K562 (cell line): Measurements from ENCODE around the gene ANKH. TPM values are rescaled to one million over a fixed set of nuclear protein-coding genes. Genes with fewer than 3 reads are reported as not detected.

Experiments
- ATAC-seq: fragments of 200-7000 bp; cut with Tn5 transposase; 3 replicates; pipeline ENCODE4 v1.9.1; 2020; ENCODE audit warnings: moderate library complexity
- BruUV-seq: library from RNA; stranded (reverse); fragments of 400-500 nt; replicated peaks from 2 replicates; lab custom pipeline; 2021; lab: Mats Ljungman, UMichigan
- CTCF ChIA-PET: fragments of 300-600 bp; formaldehyde crosslinking; extraction: SDS; loops from one replicate; lab custom pipeline; 2021; ENCODE audit warnings: low intra/inter-chr PET ratio; lab: Yijun Ruan, JAX
- POLR2A ChIA-PET: fragments of 300-600, 350-650 bp; sonication (Branson Sonifier 250); formaldehyde crosslinking; extraction: SDS; loops from one replicate; lab custom pipeline; 2021; ENCODE audit warnings: antibody characterized with exemption, inconsistent platforms; lab: Yijun Ruan, JAX
- DNase-seq, 4 experiments: peaks; one replicate each; pipeline versions ENCODE4 v3.0.0 to v3.0.0-alpha.2; 2011 to 2018; ENCODE audit warnings: low spot score in 3 of 4, mixed read lengths in 3 of 4; ENCODE audit errors: extremely low read depth in 1 of 4
- FAIRE-seq: peaks from 2 replicates; lab custom pipeline; 2011; peaks lifted over from hg19 to GRCh38; lab: Jason Lieb, UNC
- H2AFZ ChIP-seq: 2 replicates; pipeline ENCODE4 v1.6.0; 2011; ENCODE audit warnings: low read depth, low read length, control low read depth, inconsistent platforms
- H3K27ac ChIP-seq: fragments of 200-600 bp; 3 replicates; pipeline ENCODE4 v1.8.0; 2011; ENCODE audit warnings: low read depth, mild to moderate bottlenecking, control low read depth, inconsistent platforms, low read length, moderate library complexity, mixed read lengths; ENCODE audit errors: extremely low read depth
- H3K27me3 ChIP-seq, 2 experiments: fragments of 300-600 bp in 1 of 2; 2 replicates in 1 of 2; 3 replicates in 1 of 2; pipeline versions ENCODE4 v1.6.0 to v1.8.0; 2011; ENCODE audit warnings: inconsistent platforms in 2 of 2, low read length in 2 of 2, mild to moderate bottlenecking in 1 of 2, mixed read lengths in 1 of 2, moderate library complexity in 1 of 2; ENCODE audit not compliant: control insufficient read depth in 2 of 2, insufficient read depth in 2 of 2
- H3K36me3 ChIP-seq: fragments of 300-600 bp; 3 replicates; pipeline ENCODE4 v1.8.0; 2011; ENCODE audit warnings: mild to moderate bottlenecking, low read length, inconsistent platforms; ENCODE audit not compliant: control insufficient read depth, insufficient read depth
- H3K4me1 ChIP-seq, 2 experiments: fragments of 200-600 bp in 1 of 2; replicated peaks in 1 of 2; 2 replicates in 1 of 2; 3 replicates in 1 of 2; pipeline versions ENCODE4 v1.5.1 to v1.8.0; 2011; ENCODE audit warnings: inconsistent platforms in 2 of 2, low read length in 2 of 2, mild to moderate bottlenecking in 1 of 2, mixed read lengths in 1 of 2, moderate library complexity in 1 of 2; ENCODE audit not compliant: control insufficient read depth in 2 of 2, insufficient read depth in 2 of 2
- H3K4me2 ChIP-seq: 2 replicates; pipeline ENCODE4 v1.6.1; 2011; ENCODE audit warnings: low read length, control low read depth, inconsistent platforms, mixed read lengths; ENCODE audit not compliant: insufficient read depth
- H3K4me3 ChIP-seq: fragments of 200-600 bp; sonication (generic), shearing (Covaris generic); 2 replicates; pipeline ENCODE4 v1.5.1; 2016; ENCODE audit warnings: control low read depth, inconsistent platforms
- H3K79me2 ChIP-seq: fragments of 200-600 bp; 3 replicates; pipeline ENCODE4 v1.8.0; 2011; ENCODE audit warnings: low read length, inconsistent platforms; ENCODE audit not compliant: control insufficient read depth, insufficient read depth
- H3K9ac ChIP-seq, 2 experiments: 2 replicates each; pipeline versions ENCODE4 v1.6.0 to v1.6.1; 2011; ENCODE audit warnings: low read depth in 2 of 2, low read length in 2 of 2, control low read depth in 1 of 2, inconsistent platforms in 1 of 2, mild to moderate bottlenecking in 1 of 2, mixed read lengths in 1 of 2; ENCODE audit not compliant: insufficient read depth in 1 of 2
- H3K9me1 ChIP-seq: one replicate; pipeline ENCODE4 v1.6.0; 2011; ENCODE audit warnings: inconsistent platforms, mild to moderate bottlenecking, low read length, moderate library complexity; ENCODE audit not compliant: control insufficient read depth, insufficient read depth
- H3K9me3 ChIP-seq: replicated peaks from 2 replicates; pipeline ENCODE4 v1.5.1; 2011; ENCODE audit warnings: low read depth, low read length, inconsistent platforms; ENCODE audit not compliant: control insufficient read depth, insufficient read depth
- H4K20me1 ChIP-seq: replicated peaks from 2 replicates; pipeline ENCODE4 v1.6.1; 2011; ENCODE audit warnings: low read length, inconsistent platforms, mixed read lengths; ENCODE audit not compliant: control insufficient read depth, insufficient read depth
- AFF4 ChIP-seq: sonication (generic); formaldehyde crosslinking; IDR thresholded peaks from 2 replicates; pipeline ENCODE4 v1.8.0; 2023; ENCODE audit warnings: mild to moderate bottlenecking, missing genetic modification reagents
- CEBPG ChIP-seq, 3 experiments: fragments of 200-800 bp in 1 of 3; sonication (Bioruptor generic) in 1 of 3; sonication (generic) in 1 of 3; formaldehyde crosslinking in 1 of 3; IDR thresholded peaks in 2 of 3; conservative IDR thresholded peaks in 1 of 3; 2 replicates each; pipeline versions ENCODE4 v1.6.1 to v1.8.0; 2016 to 2022; ENCODE audit warnings: missing compliant biosample characterization in 2 of 3, missing genetic modification characterization in 2 of 3, mild to moderate bottlenecking in 1 of 3, missing genetic modification reagents in 1 of 3
- FOXP4 ChIP-seq: sonication (generic); formaldehyde crosslinking; IDR thresholded peaks from 2 replicates; pipeline ENCODE4 v1.8.0; 2022; ENCODE audit warnings: mild to moderate bottlenecking, missing genetic modification reagents, borderline replicate concordance
- HDAC2 ChIP-seq: fragments of 450-650 bp; IDR thresholded peaks from 2 replicates; pipeline ENCODE4 v1.6.1; 2016; ENCODE audit warnings: mild to moderate bottlenecking
- HMBOX1 ChIP-seq: sonication (generic); IDR thresholded peaks from 2 replicates; pipeline ENCODE4 v1.6.1; 2016
- KAT7 ChIP-seq: sonication (generic); formaldehyde crosslinking; IDR thresholded peaks from 2 replicates; pipeline ENCODE4 v1.8.0; 2022; ENCODE audit warnings: missing genetic modification reagents, mild to moderate bottlenecking, borderline replicate concordance
- NFE2 ChIP-seq: IDR thresholded peaks from 2 replicates; pipeline ENCODE4 v1.6.1; 2014; ENCODE audit warnings: antibody characterized with exemption, low read depth
- TCF3 ChIP-seq: sonication (generic); formaldehyde crosslinking; IDR thresholded peaks from 2 replicates; pipeline ENCODE4 v1.4.0; 2020; ENCODE audit warnings: mild to moderate bottlenecking, missing genetic modification reagents
- ZFP36 ChIP-seq: fragments of 150-350 bp; IDR thresholded peaks from 2 replicates; pipeline ENCODE4 v1.6.1; 2018; ENCODE audit warnings: low read length, low read depth; ENCODE audit not compliant: partially characterized antibody
- ZNF398 ChIP-seq: fragments of 250-450 bp; sonication (Bioruptor Pico); IDR thresholded peaks from 2 replicates; pipeline ENCODE4 v1.8.0; 2021; ENCODE audit warnings: moderate library complexity, mild to moderate bottlenecking, inconsistent platforms
- ZNF830 ChIP-seq: fragments of 250-450 bp; sonication (Bioruptor Pico); IDR thresholded peaks from 2 replicates; pipeline ENCODE4 v1.5.0; 2021; ENCODE audit warnings: mild to moderate bottlenecking
- WGBS: fragments of 100-300 bp; shearing (Covaris generic); methylation state at CpG from one replicate; pipeline ENCODE4 v1.1.6; 2016; ENCODE audit warnings: low coverage, mixed read lengths; ENCODE audit not compliant: insufficient coverage; ENCODE audit errors: missing lambda C conversion rate; 5-methylcytosine and 5-hydroxymethylcytosine counted together
- in situ Hi-C: fragments of 300-500 bp; cut with MboI; formaldehyde crosslinking; loops from 4 replicates; pipeline ENCODE4 v1.15.0; 2018; ENCODE audit warnings: inconsistent platforms, mixed read lengths
- intact Hi-C: fragments of 100-400 bp; cut with micrococcal nuclease; formaldehyde crosslinking; loops from 2 replicates; pipeline ENCODE4 v1.14.2; 2022
- polyA plus RNA-seq, 8 experiments: library from polyadenylated mRNA; depleted of rRNA in 4 of 8; stranded (reverse) in 5 of 8; unstranded in 3 of 8; fragments of >200 nt; fragmentation: Nextera tagmentation in 2 of 8; fragmentation: Illumina TruSeq in 1 of 8; extraction: Ambion mirVana in 2 of 8; extraction: Trizol in 1 of 8; gene quantifications; 2 replicates each; pipeline versions ENCODE4 v1.2.1 to v1.2.3, GENCODE V29; 2011 to 2014; ENCODE audit warnings: inconsistent platforms in 1 of 8, missing spikeins in 1 of 8
- total RNA-seq, 7 experiments: library from RNA; depleted of rRNA in 6 of 7; stranded (reverse); fragments of >200 nt in 6 of 7; fragmentation: Illumina TruSeq in 2 of 7; extraction: Trizol in 2 of 7; gene quantifications; 2 replicates each; pipeline versions ENCODE4 v1.2.1 to v1.2.3, GENCODE V29; 2011 to 2021; ENCODE audit warnings: low replicate concordance in 1 of 7

The ANKH gene
- total and polyA plus RNA-seq, 9 of the 15 experiments (the other 6 are each of a cell fraction or from before 2014, with no cell fraction given): 0.79 to 12.2 (median 4.5) TPM

GRCh38 chr5:14663734-14664269 is 207.8 kb downstream of the ANKH start:
- peak in 2 of 4 experiments; percentile 36 to 51 for DNase-seq
- Histone ChIP-seq H3K4me3 (peak overlapping the region; percentile 78), H3K79me2 (peaks cover 53% of the 10 kb centered on the region), H2AFZ (peak overlapping the region; percentile 99), H3K9ac (peak overlapping the region; percentile 78 to 97), H3K4me1 (peaks cover 14 to 22% of the 10 kb centered on the region in 2 experiments; a peak in 4 of 5 replicates), H3K36me3 (peaks cover 17% of the 10 kb centered on the region; the same call in 1 of the 3 replicates), H4K20me1 (peaks cover 9% of the 10 kb centered on the region; the same call in 1 of the 2 replicates), H3K9me1 (no peaks in the 10 kb centered on the region), H3K27ac (peak overlapping the region; percentile 81), H3K9me3 (no peaks in the 10 kb centered on the region), H3K27me3 (no peaks in the 10 kb centered on the region), H3K4me2 (peak overlapping the region; percentile 79)
- in situ Hi-C loops: loop anchor here (10.0 kb wide), 1 partner anchor 659 kb away; no protein-coding TSS in a partner anchor
- peak; percentile 64 for ATAC-seq
- BruUV-seq: TSS peak; percentile 80
- intact Hi-C loops: no loop called here
- FAIRE-seq: no peak
- POLR2A ChIA-PET: interaction anchor here (0.6 to 1.6 kb wide), 2 partner anchors 8 to 14 kb away, joined by 3 to 4 read pairs; no protein-coding TSS in a partner anchor
- 4% methylated on average over 24 of the region's 24 CpGs for WGBS
- CTCF ChIA-PET: no interaction called here
- 0 out of 2 replicates have a peak, but pooled peaks have one; percentile 6 for TF ChIP-seq FOXP4
- peak; percentile 93 for TF ChIP-seq HMBOX1
- no peak for TF ChIP-seq ZFP36
- 0 out of 2 replicates have a peak, but pooled peaks have one; percentile 74 for TF ChIP-seq ZNF830
- no peak for TF ChIP-seq NFE2
- 0 out of 2 replicates have a peak, but pooled peaks have one; percentile 4 for TF ChIP-seq CEBPG (CRISPR knock-in tag; IDR thresholded peaks at IDR 0.05)
- TF ChIP-seq CEBPG (tag; conservative IDR thresholded peaks at IDR 0.05 in 1 of 2, IDR thresholded peaks at IDR 0.05 in 1 of 2): 0 out of 4 replicates have a peak, but pooled peaks of 1 of the 2 experiments have one; percentile 6
- TF ChIP-seq TCF3 (CRISPR knock-in tag): 0 out of 2 replicates have a peak, but pooled peaks have one; percentile 8
- peak; percentile 43; the same call in 1 of the 2 replicates for TF ChIP-seq HDAC2
- no peak for TF ChIP-seq ZNF398 (CRISPR knock-in tag)
- no peak for TF ChIP-seq KAT7 (CRISPR knock-in tag)
- 0 out of 2 replicates have a peak, but pooled peaks have one; percentile 2 for TF ChIP-seq AFF4 (CRISPR knock-in tag)
